RWPE1 (cell line): ENCODE results near the gene INSR.
A peak's percentile ranks its signal among the peaks of the same experiment; 100 is the strongest.

Source experiments
- CTCF ChIA-PET: fragments of 350-600 bp; sonication (Branson Sonifier 250); formaldehyde crosslinking; extraction: SDS; loops from one replicate; lab custom pipeline; 2021; lab: Yijun Ruan, JAX
- POLR2A ChIA-PET: fragments of 400-600 bp; formaldehyde crosslinking; extraction: SDS; loops from one replicate; lab custom pipeline; 2020; ENCODE audit warnings: antibody characterized with exemption; ENCODE audit not compliant: low non-redundant PET; lab: Yijun Ruan, JAX
- DNase-seq: peaks from one replicate; pipeline ENCODE4 v3.0.0; 2012; ENCODE audit warnings: low spot score
- H3K27ac ChIP-seq: fragments of 450-650 bp; 2 replicates; pipeline ENCODE4 v1.5.1; 2017
- TF ChIP-seq, protein P1 (sequence below): fragments of 450-650 bp; conservative IDR thresholded peaks from 2 replicates; pipeline ENCODE4 v1.5.1; 2017; ENCODE audit warnings: low read depth, mild to moderate bottlenecking

The INSR gene

DNA sequence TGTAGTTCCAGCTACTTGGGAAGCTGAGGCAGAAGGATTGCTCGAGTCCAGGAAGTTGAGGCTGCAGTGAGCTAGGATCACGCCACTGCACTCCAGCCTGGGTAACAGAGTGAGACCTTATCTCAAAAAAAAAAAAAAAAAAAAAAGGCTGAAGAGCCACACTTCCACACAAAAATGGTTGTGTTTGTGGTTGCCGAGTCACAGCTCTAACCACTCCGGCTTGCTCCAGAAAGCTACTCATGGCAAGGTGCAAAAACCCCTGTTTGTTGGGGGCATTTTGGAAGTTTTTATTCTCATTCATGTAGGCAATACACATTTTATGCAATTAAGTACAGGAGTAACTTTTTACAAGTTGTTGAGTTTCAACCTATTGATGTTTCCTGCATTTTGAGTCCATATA, 93.5 kb downstream of the INSR start:
- H3K27ac ChIP-seq, result no peak overlapping the region
- CTCF ChIA-PET, result interaction anchor here (0.6 kb wide), 1 partner anchor 10 kb away, joined by 5 read pairs; no protein-coding TSS in a partner anchor
- POLR2A ChIA-PET, result no interaction called here
- TF ChIP-seq, protein P1, sequence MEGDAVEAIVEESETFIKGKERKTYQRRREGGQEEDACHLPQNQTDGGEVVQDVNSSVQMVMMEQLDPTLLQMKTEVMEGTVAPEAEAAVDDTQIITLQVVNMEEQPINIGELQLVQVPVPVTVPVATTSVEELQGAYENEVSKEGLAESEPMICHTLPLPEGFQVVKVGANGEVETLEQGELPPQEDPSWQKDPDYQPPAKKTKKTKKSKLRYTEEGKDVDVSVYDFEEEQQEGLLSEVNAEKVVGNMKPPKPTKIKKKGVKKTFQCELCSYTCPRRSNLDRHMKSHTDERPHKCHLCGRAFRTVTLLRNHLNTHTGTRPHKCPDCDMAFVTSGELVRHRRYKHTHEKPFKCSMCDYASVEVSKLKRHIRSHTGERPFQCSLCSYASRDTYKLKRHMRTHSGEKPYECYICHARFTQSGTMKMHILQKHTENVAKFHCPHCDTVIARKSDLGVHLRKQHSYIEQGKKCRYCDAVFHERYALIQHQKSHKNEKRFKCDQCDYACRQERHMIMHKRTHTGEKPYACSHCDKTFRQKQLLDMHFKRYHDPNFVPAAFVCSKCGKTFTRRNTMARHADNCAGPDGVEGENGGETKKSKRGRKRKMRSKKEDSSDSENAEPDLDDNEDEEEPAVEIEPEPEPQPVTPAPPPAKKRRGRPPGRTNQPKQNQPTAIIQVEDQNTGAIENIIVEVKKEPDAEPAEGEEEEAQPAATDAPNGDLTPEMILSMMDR, result no peak
- no peak for DNase-seq

DNA sequence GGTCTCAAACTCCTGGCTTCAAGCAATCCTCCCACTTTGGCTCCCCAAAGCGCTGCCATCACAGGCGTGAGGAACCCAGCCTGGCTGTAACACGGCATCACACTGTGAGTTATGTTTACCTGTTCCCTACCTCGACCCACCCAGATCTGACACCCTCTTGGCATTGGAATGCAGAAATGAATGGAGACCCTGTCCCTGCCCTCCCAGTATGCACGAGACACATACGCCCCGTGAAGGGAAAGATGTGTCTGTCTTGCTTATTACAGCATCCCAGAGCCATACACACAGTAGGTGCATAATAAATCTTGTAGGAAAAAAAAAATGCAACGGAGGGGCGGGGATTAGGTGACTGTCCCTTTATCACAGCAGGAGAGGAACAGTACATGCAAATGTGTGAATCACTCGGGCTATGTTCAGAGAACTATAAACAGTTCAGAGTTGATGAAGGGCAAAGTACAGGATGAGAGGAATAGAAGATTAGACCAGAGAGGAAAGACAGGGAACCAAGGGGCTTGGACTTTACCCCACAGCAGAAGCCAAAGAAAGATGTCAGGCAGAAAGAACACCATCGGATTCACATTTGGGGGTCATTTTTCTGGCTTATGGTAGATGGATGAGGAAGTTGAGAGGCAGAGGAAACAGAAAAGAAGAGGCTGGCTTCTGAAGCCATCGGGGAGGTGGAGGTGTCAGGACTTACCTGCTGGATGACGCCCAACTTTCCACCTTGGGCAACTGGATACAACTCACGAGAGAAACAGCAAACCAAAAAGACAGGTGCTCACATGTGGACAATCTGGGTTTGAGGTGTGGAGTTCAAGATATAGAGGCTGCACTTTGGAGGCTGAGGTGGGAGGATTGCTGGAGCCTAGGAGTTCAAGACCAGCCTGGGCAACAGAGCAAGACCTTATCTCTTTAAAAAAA, 94.3 kb downstream of the INSR start:
- no peak overlapping the region for H3K27ac ChIP-seq
- TF ChIP-seq, protein P1, result no peak
- POLR2A ChIA-PET, result no interaction called here
- CTCF ChIA-PET, result interaction anchor here (0.6 kb wide), 1 partner anchor 11 kb away, joined by 5 read pairs; no protein-coding TSS in a partner anchor
- no peak for DNase-seq

DNA sequence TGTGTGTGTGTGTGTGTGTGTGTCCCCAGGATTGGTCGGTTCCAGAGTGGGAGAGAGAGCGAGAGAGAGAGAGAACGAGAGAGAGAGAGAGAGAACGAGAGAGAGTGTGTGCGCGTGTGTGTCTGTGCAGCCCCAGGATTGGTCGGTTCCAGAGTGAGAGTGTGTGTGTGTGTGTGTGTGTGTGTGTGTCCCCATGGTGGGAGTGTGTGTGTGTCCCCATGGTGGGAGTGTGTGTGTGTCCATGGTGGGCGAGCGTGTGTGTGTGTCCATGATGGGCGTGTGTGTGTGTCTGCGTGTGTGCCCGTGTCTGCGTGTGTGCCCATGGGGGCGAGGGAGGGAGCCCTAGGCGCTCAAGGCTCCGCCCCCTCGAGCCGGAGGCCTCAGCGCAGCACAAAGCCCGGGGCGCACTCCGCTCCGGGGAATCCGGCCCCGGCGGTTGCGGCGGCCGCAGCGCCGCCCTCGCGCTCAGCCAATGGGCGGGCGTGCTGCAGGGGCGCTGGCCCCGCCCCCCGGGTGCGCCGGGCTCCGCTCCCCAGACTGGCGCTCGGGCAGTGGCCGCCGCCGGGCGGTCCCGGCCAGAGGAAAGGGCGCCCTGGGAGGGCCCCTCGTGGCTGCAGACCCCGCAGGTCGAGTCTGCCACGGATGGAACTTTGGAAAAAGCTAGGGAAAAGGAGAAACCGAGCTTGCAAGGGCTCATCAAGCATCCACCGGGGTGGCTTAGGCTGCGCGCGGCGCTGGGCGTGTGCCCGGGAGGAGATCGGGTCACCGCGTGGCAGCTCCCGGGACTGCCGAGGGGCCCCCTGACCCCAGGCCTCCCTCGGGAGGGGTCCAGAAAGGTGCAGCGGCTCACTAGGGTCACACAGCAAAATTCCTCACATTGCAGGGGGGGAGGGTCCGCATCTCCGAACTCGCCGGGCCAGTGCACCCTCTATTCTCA, 96.2 kb downstream of the INSR start:
- peak overlapping the region; percentile 69 for H3K27ac ChIP-seq
- CTCF ChIA-PET, result interaction anchor here (0.6 to 0.8 kb wide), 3 partner anchors 96 to 1339 kb away, joined by 3 to 4 read pairs (median 3); partner anchors contain the start of gene INSR
- POLR2A ChIA-PET, result no interaction called here
- peak; percentile 94 for DNase-seq
- TF ChIP-seq, protein P1, result no peak

DNA sequence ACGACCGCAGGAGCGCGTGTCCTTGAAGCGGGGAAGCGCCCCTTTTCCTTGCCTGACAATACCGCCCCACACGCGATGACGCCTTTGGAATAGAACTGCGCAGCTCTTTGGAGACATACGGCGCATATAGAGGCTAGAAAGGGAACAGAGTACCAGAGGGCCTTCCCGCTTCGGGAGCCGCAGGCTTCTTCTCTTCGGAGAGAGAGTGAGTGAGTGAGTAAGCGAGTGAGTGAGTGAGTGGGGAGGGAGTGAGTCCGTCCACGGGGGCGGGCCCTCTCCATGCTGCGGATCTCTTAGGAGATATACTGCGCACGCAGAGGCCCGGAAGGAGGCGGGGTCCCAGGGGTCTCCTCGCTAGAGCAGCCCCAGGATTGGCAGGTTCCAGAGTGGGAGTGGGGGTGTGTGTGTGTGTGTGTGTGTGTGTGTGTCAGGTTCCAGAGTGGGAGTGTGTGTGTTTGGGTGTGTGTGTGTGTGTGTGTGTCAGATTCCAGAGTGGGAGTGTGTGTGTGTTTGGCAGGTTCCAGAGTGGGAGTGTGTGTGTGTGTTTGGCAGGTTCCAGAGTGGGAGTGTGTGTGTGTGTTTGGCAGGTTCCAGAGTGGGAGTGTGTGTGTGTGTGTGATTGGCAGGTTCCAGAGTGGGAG, 97.0 kb downstream of the INSR start:
- DNase-seq, result peak; percentile 70
- POLR2A ChIA-PET, result interaction anchor here (0.5 kb wide), 1 partner anchor 53 kb away, joined by 3 read pairs; no protein-coding TSS in a partner anchor
- CTCF ChIA-PET, result no interaction called here
- TF ChIP-seq, protein P1, result no peak
- H3K27ac ChIP-seq, result peak overlapping the region; percentile 69

DNA sequence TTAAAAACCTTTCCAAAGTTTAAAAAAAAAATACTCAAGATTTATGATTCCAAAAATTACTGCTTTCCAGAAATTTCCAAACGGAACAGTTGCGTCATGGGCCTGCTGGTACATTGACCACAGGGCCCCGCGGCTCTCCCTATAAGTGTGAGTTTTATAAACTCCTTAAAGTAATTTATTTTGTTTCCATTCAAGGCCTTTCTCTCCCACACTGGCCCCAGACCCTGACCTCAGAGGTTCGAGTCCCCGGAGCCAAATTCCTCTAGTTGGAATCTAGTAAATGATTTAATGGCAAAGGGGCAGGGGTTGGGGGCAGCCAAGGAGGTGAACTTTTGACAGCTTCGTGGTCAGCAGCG, 97.5 kb downstream of the INSR start:
- ChIA-PET CTCF (interaction anchor here (0.7 kb wide), 1 partner anchor 195 kb away, joined by 3 read pairs; no protein-coding TSS in a partner anchor), POLR2A (interaction anchor here (0.5 kb wide), 1 partner anchor 53 kb away, joined by 3 read pairs; no protein-coding TSS in a partner anchor)
- DNase-seq, result no peak
- H3K27ac ChIP-seq, result peak overlapping the region; percentile 69
- TF ChIP-seq, protein P1, result no peak

DNA sequence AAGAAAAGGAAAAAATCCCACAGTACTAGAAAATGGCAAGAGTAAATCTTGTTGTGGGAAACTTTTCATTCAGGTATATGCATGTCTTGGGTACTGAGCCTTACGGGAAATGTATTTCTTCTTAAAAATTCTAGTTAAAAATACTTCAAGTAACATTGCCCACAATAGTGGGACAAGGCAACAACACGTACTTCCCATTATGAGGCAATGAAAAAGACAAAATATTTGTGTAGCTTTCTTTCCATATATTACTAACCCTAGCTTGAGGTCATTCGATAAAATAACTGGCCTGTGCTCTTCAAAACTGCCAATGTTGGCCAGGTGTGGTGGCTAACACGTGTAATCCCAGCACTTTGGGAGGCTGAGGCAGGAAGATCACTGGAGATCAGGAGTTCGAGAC, 99.2 kb downstream of the INSR start:
- no peak overlapping the region for H3K27ac ChIP-seq
- TF ChIP-seq, protein P1, result no peak
- POLR2A ChIA-PET, result no interaction called here
- CTCF ChIA-PET, result no interaction called here
- no peak for DNase-seq
